Coronary artery (tissue), 2 donors: Measurements from ENCODE around the gene TEDC2.

Experiments
- DNase-seq: peaks from one replicate; pipeline ENCODE4 v3.0.0-alpha.2; 2017; ENCODE audit warnings: low spot score
- H3K27ac ChIP-seq, 2 donors: fragments of 200-600 bp; sonication (generic); one replicate each; pipeline ENCODE4 v1.5.1; 2016 to 2019
- H3K4me3 ChIP-seq: fragments of 200-600 bp; sonication (generic); 2 replicates; pipeline ENCODE4 v1.5.1; 2016; ENCODE audit warnings: mild to moderate bottlenecking, moderate library complexity
- TF ChIP-seq, protein P1 (sequence below): fragments of 200-600 bp; sonication (generic); IDR thresholded peaks from one replicate; pipeline ENCODE4 v1.5.1; 2019; ENCODE audit warnings: antibody characterized with exemption

TEDC2 gene

DNA sequence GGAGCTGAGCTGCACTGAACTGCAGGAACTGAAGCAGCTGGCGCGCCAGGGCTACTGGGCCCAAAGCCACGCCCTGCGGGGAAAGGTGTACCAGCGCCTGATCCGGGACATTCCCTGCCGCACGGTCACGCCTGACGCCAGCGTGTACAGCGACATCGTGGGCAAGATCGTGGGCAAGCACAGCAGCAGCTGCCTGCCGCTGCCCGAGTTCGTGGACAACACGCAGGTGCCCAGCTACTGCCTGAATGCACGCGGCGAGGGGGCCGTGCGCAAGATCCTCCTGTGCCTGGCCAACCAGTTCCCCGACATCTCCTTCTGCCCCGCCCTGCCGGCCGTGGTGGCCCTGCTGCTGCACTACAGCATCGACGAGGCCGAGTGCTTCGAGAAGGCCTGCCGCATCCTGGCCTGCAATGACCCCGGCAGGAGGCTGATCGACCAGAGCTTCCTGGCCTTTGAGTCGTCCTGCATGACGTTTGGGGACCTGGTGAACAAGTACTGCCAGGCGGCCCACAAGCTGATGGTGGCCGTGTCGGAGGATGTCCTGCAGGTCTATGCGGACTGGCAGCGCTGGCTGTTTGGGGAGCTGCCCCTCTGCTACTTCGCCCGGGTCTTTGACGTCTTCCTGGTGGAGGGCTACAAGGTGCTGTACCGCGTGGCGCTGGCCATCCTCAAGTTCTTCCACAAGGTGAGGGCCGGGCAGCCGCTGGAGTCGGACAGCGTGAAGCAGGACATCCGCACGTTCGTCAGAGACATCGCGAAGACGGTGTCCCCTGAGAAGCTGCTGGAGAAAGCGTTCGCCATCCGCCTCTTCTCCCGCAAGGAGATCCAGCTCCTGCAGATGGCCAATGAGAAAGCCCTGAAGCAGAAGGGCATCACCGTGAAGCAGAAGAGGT, 36.6 kb downstream of the TEDC2 start:
- TF ChIP-seq, protein P1, sequence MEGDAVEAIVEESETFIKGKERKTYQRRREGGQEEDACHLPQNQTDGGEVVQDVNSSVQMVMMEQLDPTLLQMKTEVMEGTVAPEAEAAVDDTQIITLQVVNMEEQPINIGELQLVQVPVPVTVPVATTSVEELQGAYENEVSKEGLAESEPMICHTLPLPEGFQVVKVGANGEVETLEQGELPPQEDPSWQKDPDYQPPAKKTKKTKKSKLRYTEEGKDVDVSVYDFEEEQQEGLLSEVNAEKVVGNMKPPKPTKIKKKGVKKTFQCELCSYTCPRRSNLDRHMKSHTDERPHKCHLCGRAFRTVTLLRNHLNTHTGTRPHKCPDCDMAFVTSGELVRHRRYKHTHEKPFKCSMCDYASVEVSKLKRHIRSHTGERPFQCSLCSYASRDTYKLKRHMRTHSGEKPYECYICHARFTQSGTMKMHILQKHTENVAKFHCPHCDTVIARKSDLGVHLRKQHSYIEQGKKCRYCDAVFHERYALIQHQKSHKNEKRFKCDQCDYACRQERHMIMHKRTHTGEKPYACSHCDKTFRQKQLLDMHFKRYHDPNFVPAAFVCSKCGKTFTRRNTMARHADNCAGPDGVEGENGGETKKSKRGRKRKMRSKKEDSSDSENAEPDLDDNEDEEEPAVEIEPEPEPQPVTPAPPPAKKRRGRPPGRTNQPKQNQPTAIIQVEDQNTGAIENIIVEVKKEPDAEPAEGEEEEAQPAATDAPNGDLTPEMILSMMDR: no peak
- DNase-seq: no peak
- peak overlapping the region in 1 of 2 donors; percentile 13 for H3K27ac ChIP-seq
- H3K4me3 ChIP-seq: no peak overlapping the region

DNA sequence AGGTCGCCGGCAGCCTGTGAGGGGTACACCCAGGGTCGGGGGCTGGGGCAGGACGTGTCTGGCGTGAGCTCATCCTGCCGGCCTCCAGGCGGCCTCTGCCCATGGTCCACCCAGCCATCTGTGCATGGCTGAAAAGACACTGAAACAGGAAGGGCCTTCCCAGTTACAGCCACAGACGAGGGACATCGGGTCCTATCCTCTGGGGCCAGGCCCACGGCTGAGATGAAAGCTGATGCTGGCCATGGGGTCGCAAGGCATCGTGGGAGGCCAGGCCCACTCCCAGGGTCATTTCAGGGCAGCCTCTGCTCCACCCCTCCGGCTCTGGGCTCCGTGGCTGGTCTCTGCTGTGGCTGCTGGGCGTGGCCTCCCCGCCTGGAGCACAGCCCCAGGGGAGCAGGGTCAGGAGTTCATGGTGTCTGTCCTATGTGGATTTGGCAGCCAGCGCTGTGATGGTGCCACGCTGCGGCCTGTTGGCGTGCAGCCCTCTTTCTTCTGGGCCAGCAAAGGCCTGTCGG, 37.3 kb downstream of the TEDC2 start:
- TF ChIP-seq, protein P1: no peak
- H3K4me3 ChIP-seq: no peak overlapping the region
- H3K27ac ChIP-seq: peak overlapping the region in 1 of 2 donors; percentile 13
- no peak for DNase-seq

DNA sequence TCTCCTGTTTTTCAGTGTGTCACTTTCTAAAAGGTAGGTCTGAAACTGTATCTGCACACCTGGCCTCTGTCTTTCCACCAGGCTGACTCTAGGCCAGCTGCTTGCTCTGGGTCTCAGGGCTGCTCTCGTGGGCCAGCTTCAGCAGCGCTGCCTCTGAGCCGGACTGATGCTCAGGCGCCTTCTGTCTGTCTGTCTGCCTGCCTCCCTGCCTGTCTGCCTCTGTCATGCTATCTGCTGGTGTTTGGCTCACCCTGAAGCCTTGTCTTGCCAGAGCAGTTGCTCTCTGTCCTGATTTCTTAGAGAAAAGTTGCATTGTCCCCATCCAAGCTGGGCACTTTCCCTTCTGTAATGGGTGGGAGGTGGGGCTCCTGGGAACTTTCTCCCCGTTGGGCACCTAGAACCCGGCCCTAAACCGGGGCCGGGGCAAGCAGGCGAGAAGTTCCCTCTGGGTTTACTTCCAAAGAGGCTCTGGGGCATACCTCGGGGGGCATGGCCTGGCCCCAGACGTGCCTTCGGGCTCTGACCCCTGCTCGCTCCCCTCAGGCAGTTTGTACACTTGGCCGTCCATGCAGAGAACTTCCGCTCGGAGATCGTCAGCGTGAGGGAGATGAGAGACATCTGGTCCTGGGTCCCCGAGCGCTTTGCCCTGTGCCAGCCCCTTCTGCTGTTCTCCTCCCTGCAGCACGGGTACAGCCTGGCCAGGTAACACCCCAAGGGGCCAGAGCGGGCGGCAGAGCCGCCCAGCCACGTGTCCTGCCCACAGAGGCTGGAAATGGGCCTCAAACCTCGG, 38.0 kb downstream of the TEDC2 start:
- H3K4me3 ChIP-seq: no peak overlapping the region
- no peak for DNase-seq
- H3K27ac ChIP-seq: no peak overlapping the region
- TF ChIP-seq, protein P1: no peak

DNA sequence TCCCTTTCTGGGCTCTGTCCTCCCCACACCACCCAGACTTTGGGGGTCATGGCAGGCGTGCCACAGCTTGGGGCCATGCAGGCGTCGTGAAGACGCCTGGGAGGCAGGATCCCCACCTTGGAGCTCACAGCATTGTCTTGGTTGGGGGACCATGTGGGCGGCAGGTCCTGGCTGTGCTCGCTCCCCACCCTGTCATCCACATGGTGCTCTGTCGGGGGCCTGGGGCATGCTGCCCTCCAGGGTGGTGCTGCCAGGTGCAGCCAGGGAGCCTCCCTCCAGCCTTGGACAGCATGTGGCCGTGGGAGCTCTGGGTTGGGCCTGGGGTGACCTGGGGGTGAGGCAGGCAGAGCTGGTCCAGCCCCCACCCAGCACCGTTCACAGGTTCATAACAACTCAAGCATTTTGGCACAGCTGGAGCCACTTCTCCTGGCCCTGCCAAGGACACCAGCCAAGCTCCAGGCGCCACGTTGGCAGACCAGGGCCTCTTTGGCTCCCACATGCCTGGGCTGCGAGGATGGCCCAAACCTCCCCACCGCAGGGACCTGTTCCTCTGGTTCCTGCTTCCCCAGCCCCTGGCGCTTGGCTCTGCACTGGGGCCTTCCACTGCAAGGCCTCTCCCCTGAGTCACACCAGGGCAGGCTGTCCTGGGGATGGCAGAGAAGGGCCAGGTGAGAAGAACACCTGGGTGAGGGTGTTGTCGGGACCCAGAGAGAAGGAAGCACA, 38.8 kb downstream of the TEDC2 start:
- TF ChIP-seq, protein P1: no peak
- H3K27ac ChIP-seq: no peak overlapping the region
- no peak overlapping the region for H3K4me3 ChIP-seq
- DNase-seq: no peak

DNA sequence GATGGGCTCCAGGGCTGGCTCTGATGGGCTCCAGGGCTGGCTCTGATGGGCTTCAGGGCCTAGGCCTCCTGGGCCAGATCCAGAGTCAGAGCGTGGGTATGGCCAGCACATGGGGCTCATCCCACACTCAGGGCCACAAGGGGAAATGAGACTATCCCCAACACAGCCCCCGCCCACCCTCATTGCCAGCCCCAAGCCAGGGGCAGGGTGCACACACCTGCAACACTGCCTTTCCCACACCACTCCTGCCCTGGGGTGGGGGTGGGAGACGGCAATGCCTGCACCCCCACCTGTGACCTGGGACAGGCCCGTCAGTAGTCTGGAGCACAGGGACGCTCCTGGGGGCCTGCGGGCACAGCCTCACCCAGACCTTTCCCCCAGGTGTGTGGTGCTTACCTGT, 39.5 kb downstream of the TEDC2 start:
- TF ChIP-seq, protein P1: no peak
- Histone ChIP-seq H3K4me3 (no peak overlapping the region), H3K27ac (no peak overlapping the region)
- DNase-seq: no peak

DNA sequence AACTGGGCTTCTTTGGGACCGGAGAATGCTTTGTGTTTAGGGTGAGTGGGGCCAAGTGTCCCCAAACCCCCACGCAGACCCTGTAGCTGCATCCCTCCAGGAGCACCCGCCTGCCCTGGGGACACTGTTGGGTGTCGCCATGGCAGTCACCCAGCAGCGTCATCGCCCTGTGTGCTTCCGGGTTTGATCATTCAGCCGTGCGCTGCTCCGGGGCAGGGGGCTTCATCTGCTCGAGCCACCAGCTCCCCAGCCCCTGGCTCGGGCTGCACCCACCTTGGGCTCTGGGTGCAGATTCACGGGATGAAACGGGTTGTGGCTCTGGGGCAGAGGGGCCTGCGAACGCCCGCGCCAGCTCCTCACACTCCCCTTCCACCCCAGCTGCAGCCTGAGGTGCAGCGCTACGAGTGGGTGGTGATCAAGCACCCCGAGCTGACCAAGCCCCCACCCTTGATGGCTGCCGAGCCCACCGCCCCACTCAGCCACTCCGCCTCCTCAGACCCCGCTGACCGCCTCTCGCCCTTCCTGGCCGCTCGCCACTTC, 40.1 kb downstream of the TEDC2 start:
- TF ChIP-seq, protein P1: no peak
- H3K27ac ChIP-seq: no peak overlapping the region

More for the DNA sequence above, 40.1 kb downstream of the TEDC2 start:
- no peak for DNase-seq
- no peak overlapping the region for H3K4me3 ChIP-seq
